K562 (cell line): ENCODE results near the gene FTO. TPM values are rescaled to one million over a fixed set of nuclear protein-coding genes. Genes with fewer than 3 reads are reported as not detected.

ENCODE experiments used
- CEBPB ChIP-seq: fragments of 450-650 bp; IDR thresholded peaks from 2 replicates; pipeline ENCODE4 v1.6.1; 2016; ENCODE audit warnings: missing genetic modification characterization, missing compliant biosample characterization
- CTBP1 ChIP-seq: fragments of 450-650 bp; IDR thresholded peaks from 2 replicates; pipeline ENCODE4 v1.6.1; 2016; ENCODE audit warnings: borderline replicate concordance
- PML ChIP-seq: IDR thresholded peaks from 2 replicates; pipeline ENCODE4 v1.6.1; 2012; ENCODE audit warnings: low read length, inconsistent platforms
- RB1 ChIP-seq: fragments of 450-650 bp; IDR thresholded peaks from 2 replicates; pipeline ENCODE4 v1.6.1; 2017; ENCODE audit warnings: low read depth, mild to moderate bottlenecking
- RBM22 ChIP-seq: fragments of 200-400 bp; formaldehyde crosslinking; IDR thresholded peaks from 2 replicates; pipeline ENCODE4 v1.6.1; 2018; ENCODE audit warnings: low read length, low read depth; ENCODE audit not compliant: poor library complexity, severe bottlenecking
- SMARCA5 ChIP-seq: fragments of 450-650 bp; IDR thresholded peaks from 2 replicates; pipeline ENCODE4 v1.6.1; 2016
- SREBF1 ChIP-seq: fragments of 150-350 bp; IDR thresholded peaks from 2 replicates; pipeline ENCODE4 v1.6.1; 2014; ENCODE audit warnings: antibody characterized with exemption, low read depth, low read length, borderline replicate concordance
- TCF7L2 ChIP-seq: fragments of 150-350 bp; IDR thresholded peaks from 2 replicates; pipeline ENCODE4 v1.6.1; 2016; ENCODE audit warnings: low read depth, mild to moderate bottlenecking, low read length, moderate library complexity
- polyA plus RNA-seq, 8 experiments: library from polyadenylated mRNA; depleted of rRNA in 4 of 8; stranded (reverse) in 5 of 8; unstranded in 3 of 8; fragments of >200 nt; fragmentation: Nextera tagmentation in 2 of 8; fragmentation: Illumina TruSeq in 1 of 8; extraction: Ambion mirVana in 2 of 8; extraction: Trizol in 1 of 8; gene quantifications; 2 replicates each; pipeline versions ENCODE4 v1.2.1 to v1.2.3, GENCODE V29; 2011 to 2014; ENCODE audit warnings: inconsistent platforms in 1 of 8, missing spikeins in 1 of 8
- total RNA-seq, 7 experiments: library from RNA; depleted of rRNA in 6 of 7; stranded (reverse); fragments of >200 nt in 6 of 7; fragmentation: Illumina TruSeq in 2 of 7; extraction: Trizol in 2 of 7; gene quantifications; 2 replicates each; pipeline versions ENCODE4 v1.2.1 to v1.2.3, GENCODE V29; 2011 to 2021; ENCODE audit warnings: low replicate concordance in 1 of 7
- TF ChIP-seq, protein P1 (sequence below): fragments of 250-450 bp; sonication (Bioruptor Pico); IDR thresholded peaks from 2 replicates; pipeline ENCODE4 v1.5.0; 2021; ENCODE audit warnings: mild to moderate bottlenecking, moderate library complexity
- TF ChIP-seq, protein P2 (sequence below): fragments of 450-650 bp; IDR thresholded peaks from 2 replicates; pipeline ENCODE4 v1.6.1; 2017; ENCODE audit warnings: mild to moderate bottlenecking, moderate library complexity
- TF ChIP-seq, protein P3 (sequence below): fragments of 450-650 bp; IDR thresholded peaks from 2 replicates; pipeline ENCODE4 v1.6.1; 2018; ENCODE audit not compliant: partially characterized antibody
- TF ChIP-seq, protein P4 (sequence below): sonication (generic); formaldehyde crosslinking; IDR thresholded peaks from 2 replicates; pipeline ENCODE4 v1.8.0; 2022; ENCODE audit warnings: mild to moderate bottlenecking, missing genetic modification reagents

The FTO gene
- total and polyA plus RNA-seq, 9 of the 15 experiments (the other 6 are each of a cell fraction or from before 2014, with no cell fraction given): 11.3 to 27.7 (median 25.5) TPM

DNA sequence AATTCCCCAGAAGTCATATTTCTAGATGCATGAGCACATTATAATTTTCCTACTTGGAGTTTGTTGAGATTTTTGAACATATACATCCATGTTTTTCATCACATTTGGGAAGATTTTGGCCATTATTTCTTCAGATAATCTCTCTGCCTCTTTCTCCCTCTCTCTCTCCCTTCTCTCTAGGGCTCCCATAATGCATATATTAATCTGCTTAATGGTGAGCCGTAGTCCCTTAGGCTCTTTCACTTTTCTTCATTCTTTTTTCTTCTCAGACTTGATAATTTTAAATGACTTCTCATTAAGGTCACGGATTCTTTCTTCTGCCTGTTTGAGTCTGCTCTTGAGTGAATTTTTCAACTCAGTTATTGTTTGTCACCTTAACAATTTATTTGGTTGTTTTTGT, 481.1 kb downstream of the FTO start (continued):
- TF ChIP-seq, protein P1, sequence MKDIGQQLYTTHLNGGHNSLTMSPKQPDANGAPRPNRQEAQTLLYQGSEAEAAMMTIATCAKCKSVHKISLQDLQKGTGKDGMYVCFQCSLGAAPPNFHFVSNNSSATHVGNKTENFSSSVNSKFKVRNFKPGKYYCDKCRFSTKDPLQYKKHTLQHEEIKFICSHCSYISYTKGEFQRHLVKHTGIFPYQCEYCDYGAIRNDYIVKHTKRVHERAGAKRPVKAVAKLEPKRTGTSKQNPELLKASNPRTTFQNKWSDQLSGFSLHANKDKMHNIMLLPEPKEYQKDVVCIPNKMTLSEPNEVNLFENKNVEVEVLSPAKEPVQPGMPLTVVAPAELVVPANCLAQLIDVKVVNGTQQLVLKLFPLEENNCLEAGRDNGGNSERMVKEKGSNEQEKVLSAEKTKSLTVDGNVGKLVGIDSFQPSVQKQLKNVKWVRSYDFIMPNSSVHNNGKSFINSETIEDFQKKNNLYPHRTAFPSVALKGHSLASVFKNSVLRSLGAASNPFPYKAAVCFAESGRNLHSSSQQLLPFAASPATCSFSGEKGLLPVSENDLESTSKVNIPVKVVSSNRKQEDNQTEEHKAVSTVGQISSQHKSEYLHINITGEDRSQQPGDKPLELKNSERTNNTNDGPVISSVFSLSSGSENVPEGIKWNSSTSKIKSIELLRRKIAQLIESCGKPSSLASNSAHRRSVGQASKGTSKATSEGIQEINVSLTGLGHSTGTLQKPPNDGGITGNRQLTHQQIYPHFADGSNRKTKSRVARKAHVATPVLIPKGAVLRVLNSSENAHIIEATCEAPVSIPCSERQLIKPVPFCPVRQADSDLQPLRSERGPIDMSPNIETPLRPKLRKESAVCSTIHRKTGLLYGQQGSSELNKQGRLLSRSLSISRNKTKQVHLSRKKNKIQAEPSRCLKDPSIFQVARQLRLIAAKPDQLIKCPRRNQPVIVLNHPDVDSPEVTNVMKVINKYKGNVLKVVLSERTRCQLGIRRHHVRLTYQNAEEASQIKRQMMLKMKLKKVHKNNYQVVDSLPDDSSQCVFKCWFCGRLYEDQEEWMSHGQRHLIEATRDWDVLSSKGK: no peak
- TF ChIP-seq SMARCA5: no peak
- no peak for TF ChIP-seq TCF7L2
- no peak for TF ChIP-seq RBM22
- no peak for TF ChIP-seq CTBP1
- TF ChIP-seq PML: no peak
- TF ChIP-seq, protein P2, sequence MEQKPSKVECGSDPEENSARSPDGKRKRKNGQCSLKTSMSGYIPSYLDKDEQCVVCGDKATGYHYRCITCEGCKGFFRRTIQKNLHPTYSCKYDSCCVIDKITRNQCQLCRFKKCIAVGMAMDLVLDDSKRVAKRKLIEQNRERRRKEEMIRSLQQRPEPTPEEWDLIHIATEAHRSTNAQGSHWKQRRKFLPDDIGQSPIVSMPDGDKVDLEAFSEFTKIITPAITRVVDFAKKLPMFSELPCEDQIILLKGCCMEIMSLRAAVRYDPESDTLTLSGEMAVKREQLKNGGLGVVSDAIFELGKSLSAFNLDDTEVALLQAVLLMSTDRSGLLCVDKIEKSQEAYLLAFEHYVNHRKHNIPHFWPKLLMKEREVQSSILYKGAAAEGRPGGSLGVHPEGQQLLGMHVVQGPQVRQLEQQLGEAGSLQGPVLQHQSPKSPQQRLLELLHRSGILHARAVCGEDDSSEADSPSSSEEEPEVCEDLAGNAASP: no peak
- TF ChIP-seq, protein P3, sequence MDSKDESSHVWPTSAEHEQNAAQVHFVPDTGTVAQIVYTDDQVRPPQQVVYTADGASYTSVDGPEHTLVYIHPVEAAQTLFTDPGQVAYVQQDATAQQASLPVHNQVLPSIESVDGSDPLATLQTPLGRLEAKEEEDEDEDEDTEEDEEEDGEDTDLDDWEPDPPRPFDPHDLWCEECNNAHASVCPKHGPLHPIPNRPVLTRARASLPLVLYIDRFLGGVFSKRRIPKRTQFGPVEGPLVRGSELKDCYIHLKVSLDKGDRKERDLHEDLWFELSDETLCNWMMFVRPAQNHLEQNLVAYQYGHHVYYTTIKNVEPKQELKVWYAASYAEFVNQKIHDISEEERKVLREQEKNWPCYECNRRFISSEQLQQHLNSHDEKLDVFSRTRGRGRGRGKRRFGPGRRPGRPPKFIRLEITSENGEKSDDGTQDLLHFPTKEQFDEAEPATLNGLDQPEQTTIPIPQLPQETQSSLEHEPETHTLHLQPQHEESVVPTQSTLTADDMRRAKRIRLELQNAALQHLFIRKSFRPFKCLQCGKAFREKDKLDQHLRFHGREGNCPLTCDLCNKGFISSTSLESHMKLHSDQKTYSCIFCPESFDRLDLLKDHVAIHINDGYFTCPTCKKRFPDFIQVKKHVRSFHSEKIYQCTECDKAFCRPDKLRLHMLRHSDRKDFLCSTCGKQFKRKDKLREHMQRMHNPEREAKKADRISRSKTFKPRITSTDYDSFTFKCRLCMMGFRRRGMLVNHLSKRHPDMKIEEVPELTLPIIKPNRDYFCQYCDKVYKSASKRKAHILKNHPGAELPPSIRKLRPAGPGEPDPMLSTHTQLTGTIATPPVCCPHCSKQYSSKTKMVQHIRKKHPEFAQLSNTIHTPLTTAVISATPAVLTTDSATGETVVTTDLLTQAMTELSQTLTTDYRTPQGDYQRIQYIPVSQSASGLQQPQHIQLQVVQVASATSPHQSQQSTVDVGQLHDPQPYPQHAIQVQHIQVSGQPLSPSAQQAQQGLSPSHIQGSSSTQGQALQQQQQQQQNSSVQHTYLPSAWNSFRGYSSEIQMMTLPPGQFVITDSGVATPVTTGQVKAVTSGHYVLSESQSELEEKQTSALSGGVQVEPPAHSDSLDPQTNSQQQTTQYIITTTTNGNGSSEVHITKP: no peak
- TF ChIP-seq SREBF1: no peak
- TF ChIP-seq, protein P4, sequence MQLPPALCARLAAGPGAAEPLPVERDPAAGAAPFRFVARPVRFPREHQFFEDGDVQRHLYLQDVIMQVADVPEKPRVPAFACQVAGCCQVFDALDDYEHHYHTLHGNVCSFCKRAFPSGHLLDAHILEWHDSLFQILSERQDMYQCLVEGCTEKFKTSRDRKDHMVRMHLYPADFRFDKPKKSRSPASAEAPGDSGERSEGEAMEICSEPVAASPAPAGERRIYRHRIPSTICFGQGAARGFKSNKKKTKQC (CRISPR knock-in tag): no peak
- TF ChIP-seq RB1: no peak
- TF ChIP-seq CEBPB (tag): no peak
- TF ChIP-seq, all 486 proteins: peak for 0
